H4 (cell line): ENCODE results near the gene SLC15A2. TPM values are rescaled to one million over a fixed set of nuclear protein-coding genes. Genes with fewer than 3 reads are reported as not detected.
"Not testable (repeated sequence)": the region's sequence is repeated elsewhere in the genome, so short reads cannot be mapped to it uniquely, and the experiment has no call there.

Experiments used
- DNase-seq: peaks from one replicate; pipeline ENCODE4 v3.0.0-alpha.2; 2015; ENCODE audit warnings: low spot score
- total RNA-seq: library from RNA; depleted of rRNA; stranded (reverse); fragments of >200 nt; shearing (Covaris generic); gene quantifications from 2 replicates; pipeline ENCODE4 v1.2.3, GENCODE V29; 2014; rRNA removed

The SLC15A2 gene, protein sequence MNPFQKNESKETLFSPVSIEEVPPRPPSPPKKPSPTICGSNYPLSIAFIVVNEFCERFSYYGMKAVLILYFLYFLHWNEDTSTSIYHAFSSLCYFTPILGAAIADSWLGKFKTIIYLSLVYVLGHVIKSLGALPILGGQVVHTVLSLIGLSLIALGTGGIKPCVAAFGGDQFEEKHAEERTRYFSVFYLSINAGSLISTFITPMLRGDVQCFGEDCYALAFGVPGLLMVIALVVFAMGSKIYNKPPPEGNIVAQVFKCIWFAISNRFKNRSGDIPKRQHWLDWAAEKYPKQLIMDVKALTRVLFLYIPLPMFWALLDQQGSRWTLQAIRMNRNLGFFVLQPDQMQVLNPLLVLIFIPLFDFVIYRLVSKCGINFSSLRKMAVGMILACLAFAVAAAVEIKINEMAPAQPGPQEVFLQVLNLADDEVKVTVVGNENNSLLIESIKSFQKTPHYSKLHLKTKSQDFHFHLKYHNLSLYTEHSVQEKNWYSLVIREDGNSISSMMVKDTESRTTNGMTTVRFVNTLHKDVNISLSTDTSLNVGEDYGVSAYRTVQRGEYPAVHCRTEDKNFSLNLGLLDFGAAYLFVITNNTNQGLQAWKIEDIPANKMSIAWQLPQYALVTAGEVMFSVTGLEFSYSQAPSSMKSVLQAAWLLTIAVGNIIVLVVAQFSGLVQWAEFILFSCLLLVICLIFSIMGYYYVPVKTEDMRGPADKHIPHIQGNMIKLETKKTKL
- total RNA-seq: 0.02 and 0.12 TPM in 2 replicates

DNA sequence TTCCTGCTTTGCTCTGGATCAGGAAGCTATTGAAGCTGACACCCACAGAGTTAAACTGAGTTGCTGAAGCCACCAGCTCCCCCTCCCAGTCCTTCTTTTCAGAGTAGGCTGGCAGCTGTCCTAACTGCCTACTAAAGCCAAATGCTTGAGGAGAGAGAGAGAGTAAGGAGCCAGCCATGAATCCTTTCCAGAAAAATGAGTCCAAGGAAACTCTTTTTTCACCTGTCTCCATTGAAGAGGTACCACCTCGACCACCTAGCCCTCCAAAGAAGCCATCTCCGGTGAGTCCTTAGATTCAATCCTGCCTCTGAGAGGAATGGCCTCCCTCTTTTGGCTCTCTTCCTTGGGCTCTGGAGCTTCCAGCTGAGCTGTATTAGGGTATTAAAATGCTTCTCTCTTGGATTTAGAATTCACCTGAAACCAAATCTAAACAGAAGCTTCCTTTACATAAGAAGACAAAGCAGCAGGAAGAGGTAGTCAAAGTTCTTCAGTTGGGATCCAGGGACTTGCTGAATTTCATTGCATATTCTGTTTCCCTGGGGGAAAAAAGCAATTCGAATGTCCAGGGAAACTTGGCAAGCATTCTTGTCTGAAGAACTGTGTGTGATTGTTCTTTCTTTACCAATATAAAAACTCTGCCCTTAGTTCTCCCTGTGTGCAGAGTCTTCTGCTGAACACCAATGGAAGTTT lies at the start of gene SLC15A2:
Gene SLC15A2 (plus strand): TSS at position 101 of the 690 bp plus-strand sequence. CDS start 76 bp downstream, at position 177.
- no peak for DNase-seq

DNA sequence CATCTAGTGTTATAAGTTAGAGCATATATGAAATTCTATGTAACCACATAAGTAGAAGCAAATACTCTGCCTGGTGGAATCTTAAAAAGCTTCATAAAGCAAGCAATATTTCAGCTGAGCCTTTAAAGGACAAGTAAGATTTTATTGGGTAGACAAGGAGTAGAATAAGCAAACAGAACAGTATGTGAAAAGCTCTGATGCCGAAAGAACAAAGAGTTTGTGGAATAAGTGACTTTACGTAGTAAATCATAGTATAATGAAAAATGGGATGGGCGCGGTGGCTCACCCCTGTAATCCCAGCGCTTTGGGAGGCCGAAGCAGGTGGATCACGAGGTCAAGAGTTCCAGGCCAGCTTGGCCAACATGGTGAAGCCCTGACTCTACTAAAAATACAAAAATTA lies 49.3 kb upstream of the SLC15A2 start:
- no peak for DNase-seq

DNA sequence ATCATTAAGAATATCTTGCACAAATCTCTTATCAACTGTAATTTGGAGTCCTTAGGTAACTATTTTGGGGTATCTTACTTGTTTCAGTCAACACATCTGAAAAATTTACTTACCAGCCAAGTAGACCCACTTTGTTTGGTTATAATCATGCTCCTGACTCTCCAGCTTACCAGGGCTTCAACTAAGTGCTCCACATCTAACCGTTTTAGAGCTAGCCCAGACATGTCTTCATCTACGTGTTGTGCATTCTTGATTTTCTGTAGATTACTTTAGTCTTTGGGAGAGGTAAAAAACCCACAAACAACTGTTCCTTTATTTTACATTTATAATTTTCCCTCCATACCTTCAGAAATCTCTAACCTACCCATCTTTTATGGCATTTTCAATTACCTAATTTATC lies 41.9 kb upstream of the SLC15A2 start:
- no peak for DNase-seq

DNA sequence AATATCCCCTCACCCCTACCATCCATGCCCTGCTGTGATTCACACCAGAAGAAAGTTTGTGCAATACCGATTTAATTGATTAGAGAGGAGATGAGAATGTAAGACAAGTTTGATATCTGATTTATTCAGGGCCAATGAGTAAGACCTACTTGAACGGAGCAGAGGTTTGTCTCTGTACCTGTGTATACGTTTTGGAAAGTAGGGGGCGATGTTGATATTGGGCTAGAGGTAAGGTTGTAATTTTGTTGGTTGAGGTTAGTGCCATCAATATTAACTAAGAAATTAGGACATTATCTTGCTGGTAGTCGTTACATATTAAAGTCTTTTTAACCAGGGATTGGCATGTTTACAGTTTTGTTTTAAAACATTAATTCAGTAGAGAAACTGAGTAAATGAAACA lies 38.6 kb upstream of the SLC15A2 start:
- DNase-seq: peak; percentile 6

DNA sequence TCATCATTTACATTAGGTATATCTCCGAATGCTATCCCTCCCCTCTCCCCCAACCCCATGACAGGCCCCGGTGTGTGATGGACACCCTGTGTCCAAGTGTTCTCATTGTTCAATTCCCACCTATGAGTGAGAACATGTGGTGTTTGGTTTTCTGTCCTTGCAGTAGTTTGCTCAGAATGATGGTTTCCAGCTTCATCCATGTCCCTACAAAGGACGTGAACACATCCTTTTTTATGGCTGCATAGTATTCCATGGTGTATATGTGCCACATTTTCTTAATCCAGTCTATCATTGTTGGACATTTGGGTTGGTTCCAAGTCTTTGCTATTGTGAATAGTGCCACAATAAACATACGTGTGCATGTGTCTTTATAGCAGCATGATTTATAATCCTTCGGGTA lies 36.4 kb upstream of the SLC15A2 start:
- not testable (repeated sequence) for DNase-seq

DNA sequence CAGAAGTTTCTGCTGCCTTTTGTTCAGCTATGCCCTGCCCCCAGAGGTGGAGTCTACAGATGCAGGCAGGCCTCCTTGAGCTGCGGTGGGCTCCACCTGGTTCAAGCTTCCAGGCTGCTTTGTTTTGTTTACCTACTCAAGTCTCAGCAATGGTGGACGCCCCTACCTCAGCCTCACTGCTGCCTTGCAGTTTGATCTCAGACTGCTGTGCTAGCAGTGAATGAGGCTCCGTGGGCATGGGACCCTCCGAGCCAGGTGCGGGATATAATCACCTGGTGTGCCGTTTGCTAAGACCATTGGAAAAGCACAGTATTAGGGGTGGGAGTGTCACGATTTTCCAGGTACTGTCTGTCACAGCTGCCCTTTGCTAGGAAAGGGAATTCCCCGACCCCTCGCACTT lies 31.0 kb upstream of the SLC15A2 start:
- DNase-seq: not testable (repeated sequence)

DNA sequence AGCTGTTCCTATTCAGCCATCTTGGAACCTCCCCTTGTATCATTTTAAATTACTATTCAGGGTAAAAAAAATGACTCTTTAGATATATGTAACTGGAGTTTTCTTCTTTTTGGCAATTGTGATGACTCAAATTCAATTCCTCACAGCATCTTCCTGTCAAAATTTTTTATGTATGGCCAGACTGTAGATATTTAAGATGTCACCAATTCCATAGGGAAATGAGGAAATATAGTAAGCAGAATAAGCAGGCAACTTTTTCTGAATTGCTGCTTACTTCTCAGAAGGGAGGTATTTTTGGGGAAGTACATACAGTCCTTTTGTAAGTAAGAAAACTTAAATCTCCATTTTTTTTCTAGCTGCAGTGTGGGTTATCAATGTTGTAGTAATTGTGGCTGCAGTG lies 30.4 kb upstream of the SLC15A2 start:
- no peak for DNase-seq

DNA sequence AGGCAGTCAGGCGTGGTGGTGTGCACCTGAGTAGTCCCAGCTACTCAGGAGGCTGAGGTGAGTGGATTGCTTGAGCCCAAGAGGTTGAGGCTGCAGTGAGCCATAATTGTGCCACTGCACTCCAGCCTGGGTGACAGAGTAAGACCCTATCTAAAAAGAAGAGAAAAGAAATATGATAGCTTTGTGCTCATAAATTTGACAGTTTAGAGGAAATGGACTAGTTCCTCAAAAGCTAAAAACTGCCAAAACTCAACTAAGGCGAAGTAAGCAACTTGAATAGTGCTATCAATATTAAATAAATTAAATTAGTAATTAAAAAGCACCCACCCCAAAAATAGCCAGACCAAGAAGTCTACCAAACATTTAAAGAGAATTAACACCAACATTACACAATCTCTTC lies 24.5 kb upstream of the SLC15A2 start:
- no peak for DNase-seq

DNA sequence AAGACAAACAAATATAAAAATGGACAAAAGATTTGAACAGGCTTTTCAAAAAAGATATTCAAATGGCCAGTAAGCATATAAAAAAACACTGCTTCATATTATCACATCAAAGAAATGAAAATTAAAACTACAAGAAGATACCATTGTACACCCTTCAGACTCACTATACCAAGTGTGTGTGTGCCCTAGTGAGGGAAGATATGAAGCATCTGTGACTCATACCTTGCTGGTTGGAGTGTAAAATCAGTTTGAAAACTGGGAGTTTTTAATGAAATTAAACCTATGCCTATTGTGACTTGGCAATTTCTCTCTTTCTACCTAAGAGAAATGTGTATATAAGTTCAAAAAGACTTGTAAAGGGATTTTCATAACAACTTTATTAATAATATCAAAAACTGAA lies 23.5 kb upstream of the SLC15A2 start:
- DNase-seq: no peak

DNA sequence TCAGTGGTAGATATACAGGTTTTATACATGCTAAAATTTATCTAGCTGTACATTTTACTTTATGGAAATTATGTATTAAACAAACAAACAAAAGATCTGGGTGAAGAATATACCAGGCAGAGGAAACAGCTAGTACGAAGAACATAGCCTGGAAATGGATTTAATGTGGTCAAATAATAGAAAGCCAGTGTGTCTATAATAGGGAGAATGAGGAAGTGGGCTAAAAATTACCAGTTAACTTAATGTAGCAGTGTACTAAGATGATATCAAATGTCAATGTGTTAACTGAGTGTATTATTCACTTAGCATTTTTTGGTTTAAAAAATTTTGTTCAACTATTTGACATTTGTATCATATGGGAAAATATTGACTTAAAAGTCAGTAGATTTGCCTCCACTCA lies 22.8 kb upstream of the SLC15A2 start:
- no peak for DNase-seq

DNA sequence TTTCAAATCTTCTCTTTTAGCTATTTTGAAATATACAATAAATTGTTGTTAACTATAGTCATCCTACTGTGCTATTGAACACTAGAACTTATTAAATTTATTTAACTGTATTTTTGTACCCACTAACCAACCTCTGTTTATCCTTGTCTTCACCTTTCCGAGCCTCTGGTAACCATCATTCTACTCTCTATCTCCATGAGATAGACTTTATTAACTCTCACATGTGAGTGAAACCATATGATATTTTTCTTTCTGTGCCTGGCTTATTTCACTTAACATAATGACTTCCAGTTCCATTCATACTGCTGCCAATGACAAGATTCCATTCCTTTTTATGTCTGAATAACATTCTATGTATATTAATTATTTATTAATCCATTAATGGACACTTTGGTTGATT lies 15.8 kb upstream of the SLC15A2 start:
- no peak for DNase-seq

DNA sequence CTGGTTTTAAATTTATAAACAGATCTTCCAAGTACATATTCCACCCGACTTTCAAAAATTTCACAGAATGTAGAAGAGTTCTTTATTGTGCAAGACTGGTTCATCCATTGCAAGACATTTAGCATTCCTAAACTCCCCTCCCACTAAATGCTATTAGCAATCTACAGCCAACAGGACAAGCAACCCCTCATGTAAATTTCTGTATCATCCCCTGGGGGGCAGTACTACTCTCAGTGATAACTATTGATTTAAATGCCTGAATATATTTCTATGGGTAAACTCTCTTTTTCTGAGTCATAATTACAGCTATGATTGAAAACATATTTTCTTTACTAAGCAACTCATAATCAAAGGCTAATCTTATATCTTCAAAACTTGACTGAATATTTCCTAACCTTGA lies 10.7 kb upstream of the SLC15A2 start:
- DNase-seq: no peak

DNA sequence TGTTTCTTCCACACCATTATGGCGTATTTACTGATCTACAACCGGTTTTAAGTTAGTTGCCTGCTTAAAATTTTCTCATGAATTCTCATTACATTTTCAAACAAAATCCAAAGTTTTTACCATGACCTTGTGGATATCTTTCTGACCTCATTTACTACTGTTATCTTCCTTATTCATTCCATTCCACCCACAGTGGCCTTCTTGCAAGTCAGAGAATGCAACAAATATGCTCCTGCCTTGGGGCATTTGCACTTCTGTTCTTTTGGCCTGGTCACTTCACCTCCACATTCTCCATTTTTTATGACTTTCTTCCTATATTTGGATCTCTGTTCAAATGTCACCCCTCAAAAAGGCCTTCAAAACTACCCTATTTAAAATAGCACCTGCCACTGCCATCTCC lies 8.8 kb upstream of the SLC15A2 start:
- DNase-seq: no peak

DNA sequence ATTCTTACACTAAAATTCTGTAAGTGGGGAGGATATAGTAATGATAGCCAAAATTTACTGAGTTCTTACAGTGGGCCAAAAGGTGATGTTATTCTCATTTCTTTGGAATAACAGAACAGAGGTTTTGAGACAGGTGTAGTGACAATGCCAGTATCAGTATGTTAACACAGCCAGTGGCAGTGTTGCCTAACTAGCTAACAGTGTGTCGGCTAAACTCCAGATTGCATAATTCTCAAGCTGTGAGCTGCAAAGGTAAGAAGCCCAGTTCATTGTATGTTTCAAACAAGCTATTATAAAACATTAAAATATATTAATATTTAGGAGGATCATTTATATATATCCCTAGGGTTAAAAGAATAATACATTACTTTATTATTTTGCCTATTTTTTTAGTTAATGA lies 920 bp downstream of the SLC15A2 start:
- no peak for DNase-seq

DNA sequence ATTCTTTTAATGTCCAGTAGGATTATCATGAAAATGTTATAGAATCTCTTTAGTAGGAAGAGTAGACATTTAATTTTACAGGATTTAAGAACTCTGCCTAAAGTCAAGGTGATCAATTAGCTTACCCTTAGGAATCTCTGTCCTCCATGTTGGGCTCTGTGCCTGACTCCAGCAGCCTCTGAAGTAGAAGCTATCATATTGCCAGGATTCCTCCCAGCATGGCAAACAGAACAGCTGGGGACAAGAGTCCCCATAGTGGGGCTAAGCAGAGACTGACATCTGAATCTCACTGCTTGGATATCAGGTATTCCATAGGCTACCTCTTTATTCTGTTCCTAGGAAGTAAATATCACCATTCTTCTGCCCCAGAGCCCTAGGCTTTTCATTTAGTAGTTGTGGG lies 1.5 kb downstream of the SLC15A2 start:
- DNase-seq: no peak

DNA sequence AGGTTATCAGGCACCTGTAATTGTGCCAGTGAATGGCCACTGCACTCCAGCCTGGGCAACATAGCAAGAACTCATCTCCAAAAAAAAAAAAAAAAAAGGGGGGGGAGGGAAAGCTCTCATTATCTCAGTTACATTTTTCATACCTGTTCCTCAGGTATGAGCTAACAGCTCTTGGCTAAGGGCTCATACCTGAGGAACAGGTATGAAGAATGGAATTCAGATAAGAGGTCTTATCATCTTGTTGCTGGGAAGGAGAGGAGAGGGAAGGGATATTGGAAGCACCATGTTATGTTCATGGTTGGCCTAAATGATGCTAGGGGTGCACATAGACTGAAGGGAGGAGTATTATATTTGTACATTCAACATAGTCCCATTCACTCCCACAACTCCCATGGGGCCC lies 2.6 kb downstream of the SLC15A2 start:
- no peak for DNase-seq

DNA sequence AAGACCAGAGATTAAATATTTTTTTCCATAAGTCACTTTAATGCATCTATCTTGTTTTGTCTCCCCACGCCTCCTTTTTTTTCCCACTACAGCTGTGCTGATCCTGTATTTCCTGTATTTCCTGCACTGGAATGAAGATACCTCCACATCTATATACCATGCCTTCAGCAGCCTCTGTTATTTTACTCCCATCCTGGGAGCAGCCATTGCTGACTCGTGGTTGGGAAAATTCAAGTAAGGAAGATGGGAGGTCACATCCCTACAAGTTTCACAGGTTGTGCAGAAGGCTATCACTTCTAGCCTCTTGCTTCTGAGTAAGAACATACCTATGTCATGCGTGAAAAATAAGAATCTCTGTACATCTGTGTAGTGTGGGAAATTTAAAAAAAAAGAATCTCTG lies 3.1 kb downstream of the SLC15A2 start:
- DNase-seq: no peak

DNA sequence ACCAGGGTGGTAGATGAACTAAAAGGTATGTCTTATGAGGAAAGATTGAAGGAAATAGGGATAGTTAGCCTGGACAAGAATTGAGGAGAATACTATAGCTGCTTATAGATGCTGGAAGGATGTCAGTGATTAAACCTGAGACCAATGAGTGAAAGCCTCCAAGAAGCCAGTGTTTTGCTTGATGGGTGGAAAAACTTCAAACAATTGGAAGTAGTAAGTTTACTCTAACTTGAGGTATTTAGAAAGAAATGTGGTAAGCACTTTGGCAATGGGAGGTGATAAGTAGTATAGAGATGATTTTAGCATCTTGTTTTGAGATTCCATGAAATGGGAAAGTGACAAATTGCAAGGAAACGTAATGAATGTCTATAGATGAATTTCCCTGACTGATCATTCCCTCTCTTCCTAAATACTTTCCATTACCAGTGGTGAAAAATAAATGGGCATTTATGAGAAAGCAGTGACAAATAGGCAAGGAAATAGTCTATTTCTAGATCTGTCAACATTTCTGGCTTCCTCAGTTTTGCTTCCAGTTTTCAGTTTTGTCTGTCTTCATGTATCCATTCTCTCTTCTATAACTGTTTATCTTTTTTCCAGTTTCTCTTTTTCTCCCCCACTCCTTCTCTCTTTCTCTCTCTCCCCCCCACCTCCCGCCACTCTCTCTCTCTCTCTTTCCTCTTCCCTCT lies 19.2 kb downstream of the SLC15A2 start:
- no peak for DNase-seq

DNA sequence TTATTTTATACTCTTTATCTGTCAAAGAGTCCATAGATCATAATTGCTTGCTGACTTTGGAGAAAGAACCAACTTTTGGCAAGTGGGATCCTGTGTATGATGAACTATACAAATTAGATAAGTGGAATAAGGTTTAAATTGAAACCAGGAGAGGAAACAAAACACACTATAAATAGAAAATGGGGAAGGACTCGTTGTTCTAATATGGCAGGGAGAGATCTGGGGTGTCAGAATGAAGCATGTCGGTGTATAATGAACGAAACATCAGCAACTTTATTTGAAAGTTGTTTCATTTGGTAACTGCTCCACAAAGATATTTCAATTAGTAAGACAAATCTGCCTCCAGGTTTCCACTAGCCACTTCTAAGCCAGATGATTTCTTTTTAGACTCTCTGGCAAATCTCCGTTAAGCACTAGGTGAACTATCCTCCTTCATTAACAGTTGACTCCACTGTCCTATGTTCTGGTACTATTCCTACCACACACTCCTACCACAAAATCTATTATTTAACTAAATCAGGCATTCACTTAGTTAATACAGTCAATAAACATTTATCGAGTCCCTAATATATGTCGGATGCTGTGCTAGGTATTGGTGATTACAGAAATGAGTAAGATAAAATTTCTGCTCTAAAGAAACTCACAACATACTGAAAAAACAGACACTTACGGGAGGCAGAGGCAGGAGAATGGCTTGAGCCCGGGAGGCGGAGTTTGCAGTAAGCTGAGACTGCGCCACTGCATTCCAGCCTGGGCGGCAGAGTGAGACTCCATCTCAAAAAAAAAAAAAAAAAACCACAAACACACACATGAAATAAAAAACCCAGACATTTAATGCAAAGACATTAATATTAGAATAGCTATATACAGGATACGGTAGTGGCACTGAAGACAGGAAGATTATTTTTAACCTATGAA lies 20.1 kb downstream of the SLC15A2 start:
- DNase-seq: no peak

DNA sequence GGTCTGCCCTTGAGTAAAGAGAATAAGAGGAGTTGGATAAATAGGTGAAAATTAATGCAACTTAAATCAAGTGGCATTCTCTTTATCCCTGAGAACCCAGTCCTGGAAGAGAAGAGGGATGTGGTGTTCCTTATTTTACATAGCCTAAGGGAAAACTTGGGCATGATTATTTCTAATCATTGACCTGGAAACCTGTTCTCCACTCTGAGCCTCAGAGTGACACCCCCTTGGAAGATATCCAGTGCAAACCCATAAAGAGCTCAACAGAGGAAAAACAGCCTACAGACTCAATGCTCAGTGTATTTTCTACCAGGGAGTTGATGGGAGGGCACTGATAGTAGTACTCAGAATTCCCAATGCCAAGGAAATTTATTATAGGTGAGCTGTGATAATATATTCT lies 22.0 kb downstream of the SLC15A2 start:
- no peak for DNase-seq
